GM23338 (cell line): ENCODE data around the gene ITGB2. TPM values are rescaled to one million over a fixed set of nuclear protein-coding genes. Genes with fewer than 3 reads are reported as not detected.

Experiments
- ATAC-seq: fragments of 200-7000 bp; cut with Tn5 transposase; 3 replicates; pipeline ENCODE4 v1.9.1; 2020
- DNase-seq: peaks from one replicate; pipeline ENCODE4 v3.0.0-alpha.2; 2015; ENCODE audit warnings: low spot score
- H2AFZ ChIP-seq: fragments of 200-600 bp; sonication (generic); 2 replicates; pipeline ENCODE4 v1.8.0; 2016; ENCODE audit warnings: antibody characterized with exemption, mild to moderate bottlenecking, moderate library complexity
- H3F3A ChIP-seq: fragments of 200-600 bp; sonication (generic); replicated peaks from 2 replicates; pipeline ENCODE4 v1.8.0; 2017; ENCODE audit warnings: antibody characterized with exemption, mixed run types, low read depth
- H3K27ac ChIP-seq: fragments of 200-600 bp; sonication (generic); 2 replicates; pipeline ENCODE4 v1.6.1; 2016; ENCODE audit warnings: low read depth
- H3K27me3 ChIP-seq: fragments of 200-600 bp; sonication (generic); 2 replicates; pipeline ENCODE4 v1.8.0; 2016; ENCODE audit warnings: mild to moderate bottlenecking, mixed run types, moderate library complexity; ENCODE audit not compliant: insufficient read depth
- H3K36me3 ChIP-seq: fragments of 200-600 bp; sonication (generic); 2 replicates; pipeline ENCODE4 v1.8.0; 2016; ENCODE audit warnings: mild to moderate bottlenecking; ENCODE audit not compliant: insufficient read depth
- H3K4me1 ChIP-seq: fragments of 200-600 bp; sonication (generic); 2 replicates; pipeline ENCODE4 v1.8.0; 2016; ENCODE audit warnings: mild to moderate bottlenecking, moderate library complexity; ENCODE audit not compliant: insufficient read depth
- H3K4me2 ChIP-seq: fragments of 200-600 bp; sonication (generic); 2 replicates; pipeline ENCODE4 v1.7.1; 2017; ENCODE audit warnings: mixed run types
- H3K4me3 ChIP-seq: fragments of 200-600 bp; sonication (generic); 2 replicates; pipeline ENCODE4 v1.6.1; 2016; ENCODE audit warnings: mixed run types
- H3K79me2 ChIP-seq: fragments of 200-600 bp; sonication (generic); replicated peaks from 2 replicates; pipeline ENCODE4 v1.8.0; 2017; ENCODE audit warnings: mild to moderate bottlenecking; ENCODE audit not compliant: insufficient read depth
- H3K9me2 ChIP-seq: fragments of 200-600 bp; sonication (generic); 2 replicates; pipeline ENCODE4 v1.8.0; 2017; ENCODE audit not compliant: insufficient read depth
- H4K20me1 ChIP-seq: fragments of 200-600 bp; sonication (generic); replicated peaks from 2 replicates; pipeline ENCODE4 v1.8.0; 2017; ENCODE audit warnings: mild to moderate bottlenecking; ENCODE audit not compliant: insufficient read depth
- H3K27ac Mint-ChIP-seq: 2 replicates; pipeline ENCODE4 v1.8.0; 2020; ENCODE audit warnings: inconsistent platforms, mild to moderate bottlenecking, moderate library complexity, mixed read lengths
- H3K27me3 Mint-ChIP-seq: 3 replicates; pipeline ENCODE4 v1.8.0; 2022; ENCODE audit warnings: low read depth, mild to moderate bottlenecking, moderate library complexity, mixed read lengths, inconsistent platforms; ENCODE audit not compliant: insufficient read depth, poor library complexity
- H3K36me3 Mint-ChIP-seq: 3 replicates; pipeline ENCODE4 v1.8.0; 2021; ENCODE audit warnings: low read depth, mild to moderate bottlenecking, inconsistent platforms, moderate library complexity, mixed read lengths
- H3K4me1 Mint-ChIP-seq: 3 replicates; pipeline ENCODE4 v1.8.0; 2020; ENCODE audit warnings: mild to moderate bottlenecking, inconsistent platforms, mixed read lengths
- H3K4me3 Mint-ChIP-seq: 3 replicates; pipeline ENCODE4 v1.8.0; 2021; ENCODE audit warnings: moderate library complexity, mild to moderate bottlenecking, inconsistent platforms, mixed read lengths
- H3K9me3 Mint-ChIP-seq: 3 replicates; pipeline ENCODE4 v1.8.0; 2020; ENCODE audit warnings: moderate library complexity, mild to moderate bottlenecking, inconsistent platforms, mixed read lengths
- STAT1 ChIP-seq: IDR thresholded peaks from one replicate; pipeline ENCODE4 v1.6.1; 2016; ENCODE audit warnings: antibody characterized with exemption; ENCODE audit not compliant: unreplicated experiment
- ZNF114 ChIP-seq: fragments of 250-450 bp; sonication (Bioruptor Pico); IDR thresholded peaks from 2 replicates; pipeline ENCODE4 v1.5.0; 2020; ENCODE audit warnings: mild to moderate bottlenecking, moderate library complexity
- ZNF462 ChIP-seq: fragments of 250-450 bp; sonication (Bioruptor Pico); IDR thresholded peaks from 2 replicates; pipeline ENCODE4 v1.5.0; 2020; ENCODE audit warnings: mild to moderate bottlenecking, moderate library complexity
- polyA plus RNA-seq: library from polyadenylated mRNA; unstranded; fragments of >200 nt; fragmentation: Nextera tagmentation; extraction: Ambion mirVana; gene quantifications from 2 replicates; pipeline ENCODE4 v1.2.1, GENCODE V29; 2016
- total RNA-seq: library from RNA; depleted of rRNA; stranded (reverse); fragments of >200 nt; shearing (Covaris generic); gene quantifications from 2 replicates; pipeline ENCODE4 v1.2.3, GENCODE V29; 2014

ITGB2 gene
- total and polyA plus RNA-seq, 2 experiments from 2014 or later: 0.44 to 0.63 TPM

GRCh38 chr21:44892095-44892494 is 28.6 kb downstream of the ITGB2 start (continued):
- TF ChIP-seq ZNF462 (no peak), STAT1 (no peak)

GRCh38 chr21:44891631-44892031 is 29.1 kb downstream of the ITGB2 start:
- no peak overlapping the region for H3K4me3 ChIP-seq
- TF ChIP-seq ZNF462: no peak
- TF ChIP-seq ZNF114 (CRISPR knock-in tag): no peak
- no peak overlapping the region for H3K27ac ChIP-seq
- H3K4me1 ChIP-seq: no peaks in the 10 kb centered on the region
- H3F3A ChIP-seq: no peaks in the 10 kb centered on the region
- no peak overlapping the region for H2AFZ ChIP-seq
- no peak for ATAC-seq
- H4K20me1 ChIP-seq: no peaks in the 10 kb centered on the region
- Mint-ChIP-seq H3K27me3 (peaks cover 8% of the 10 kb centered on the region), H3K4me3 (no peak overlapping the region), H3K4me1 (peaks cover 2% of the 10 kb centered on the region; the same call in 2 of the 3 replicates), H3K27ac (no peak overlapping the region), H3K36me3 (no peaks in the 10 kb centered on the region), H3K9me3 (no peaks in the 10 kb centered on the region)
- no peaks in the 10 kb centered on the region for H3K79me2 ChIP-seq
- no peaks in the 10 kb centered on the region for H3K27me3 ChIP-seq
- no peaks in the 10 kb centered on the region for H3K36me3 ChIP-seq
- no peaks in the 10 kb centered on the region for H3K9me2 ChIP-seq
- H3K4me2 ChIP-seq: no peak overlapping the region
- DNase-seq: no peak
